Peyer's patch (tissue), 4 donors: ENCODE results near the gene ZNF407. TPM values are rescaled to one million over a fixed set of nuclear protein-coding genes. Genes with fewer than 3 reads are reported as not detected.

Experiments
- DNase-seq, 3 donors: peaks; one replicate each; pipeline ENCODE4 v3.0.0-alpha.2; 2017 to 2019
- H3K27ac ChIP-seq, 4 donors: fragments of 200-600 bp; sonication (generic); one replicate each; pipeline ENCODE4 v1.5.1; 2016 to 2019
- H3K27me3 ChIP-seq, 2 donors: fragments of 200-600 bp; sonication (generic); one replicate each; pipeline ENCODE4 v1.5.1; 2019
- H3K36me3 ChIP-seq, 3 donors: fragments of 200-600 bp; sonication (generic); one replicate each; pipeline ENCODE4 v1.5.1; 2016 to 2019
- H3K4me1 ChIP-seq, 4 donors: fragments of 200-600 bp; sonication (generic); one replicate each; pipeline ENCODE4 v1.5.1; 2016 to 2019
- H3K4me3 ChIP-seq, 4 donors: fragments of 200-600 bp; sonication (generic); 1 replicate in 3 of 4; 2 replicates in 1 of 4; pipeline ENCODE4 v1.5.1; 2016 to 2019; ENCODE audit warnings: mild to moderate bottlenecking in 1 of 4
- H3K9me3 ChIP-seq, 4 donors: fragments of 200-600 bp; sonication (generic); one replicate each; pipeline ENCODE4 v1.5.1; 2016 to 2019; ENCODE audit warnings: mild to moderate bottlenecking in 1 of 4
- POLR2A ChIP-seq, 2 donors: fragments of 450-650 bp; IDR thresholded peaks; one replicate each; pipeline ENCODE4 v1.5.1; 2017; ENCODE audit warnings: antibody characterized with exemption in 2 of 2, mild to moderate bottlenecking in 2 of 2, moderate library complexity in 2 of 2
- total RNA-seq, 4 donors: library from RNA; depleted of rRNA; stranded (reverse); fragments of >200 nt; gene quantifications; one replicate each; pipeline ENCODE4 v1.1.0, GENCODE V29; 2016
- TF ChIP-seq, protein P1 (sequence below), 6 experiments: fragments of 450-650 bp in 4 of 6; fragments of 200-600 bp in 2 of 6; sonication (generic) in 1 of 6; IDR thresholded peaks; one replicate each; pipeline ENCODE4 v1.5.1; 2017 to 2019; ENCODE audit warnings: antibody characterized with exemption in 6 of 6, mild to moderate bottlenecking in 3 of 6, moderate library complexity in 1 of 6

Gene ZNF407
- total RNA-seq, 4 donors from 2014 or later: 24.0 to 54.5 (median 32.3) TPM

GRCh38 chr18:74714120-74714519 lies 116.5 kb downstream of the ZNF407 start:
- Histone ChIP-seq H3K27ac (no peak overlapping the region), H3K9me3 (no peaks in the 10 kb centered on the region), H3K27me3 (no peaks in the 10 kb centered on the region), H3K4me3 (no peak overlapping the region), H3K36me3 (no peaks in the 10 kb centered on the region), H3K4me1 (no peaks in the 10 kb centered on the region)
- no peak for DNase-seq
- TF ChIP-seq, protein P1, sequence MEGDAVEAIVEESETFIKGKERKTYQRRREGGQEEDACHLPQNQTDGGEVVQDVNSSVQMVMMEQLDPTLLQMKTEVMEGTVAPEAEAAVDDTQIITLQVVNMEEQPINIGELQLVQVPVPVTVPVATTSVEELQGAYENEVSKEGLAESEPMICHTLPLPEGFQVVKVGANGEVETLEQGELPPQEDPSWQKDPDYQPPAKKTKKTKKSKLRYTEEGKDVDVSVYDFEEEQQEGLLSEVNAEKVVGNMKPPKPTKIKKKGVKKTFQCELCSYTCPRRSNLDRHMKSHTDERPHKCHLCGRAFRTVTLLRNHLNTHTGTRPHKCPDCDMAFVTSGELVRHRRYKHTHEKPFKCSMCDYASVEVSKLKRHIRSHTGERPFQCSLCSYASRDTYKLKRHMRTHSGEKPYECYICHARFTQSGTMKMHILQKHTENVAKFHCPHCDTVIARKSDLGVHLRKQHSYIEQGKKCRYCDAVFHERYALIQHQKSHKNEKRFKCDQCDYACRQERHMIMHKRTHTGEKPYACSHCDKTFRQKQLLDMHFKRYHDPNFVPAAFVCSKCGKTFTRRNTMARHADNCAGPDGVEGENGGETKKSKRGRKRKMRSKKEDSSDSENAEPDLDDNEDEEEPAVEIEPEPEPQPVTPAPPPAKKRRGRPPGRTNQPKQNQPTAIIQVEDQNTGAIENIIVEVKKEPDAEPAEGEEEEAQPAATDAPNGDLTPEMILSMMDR (IDR thresholded peaks at IDR 0.05): no peak
- TF ChIP-seq POLR2A (IDR thresholded peaks at IDR 0.05): no peak

GRCh38 chr18:74714791-74715190 lies 117.1 kb downstream of the ZNF407 start:
- no peaks in the 10 kb centered on the region for H3K36me3 ChIP-seq
- no peak overlapping the region for H3K4me3 ChIP-seq
- no peaks in the 10 kb centered on the region for H3K27me3 ChIP-seq
- H3K9me3 ChIP-seq: no peaks in the 10 kb centered on the region
- H3K27ac ChIP-seq: no peak overlapping the region
- DNase-seq: no peak
- TF ChIP-seq, protein P1 (IDR thresholded peaks at IDR 0.05): no peak
- no peak for TF ChIP-seq POLR2A (IDR thresholded peaks at IDR 0.05)
- no peaks in the 10 kb centered on the region for H3K4me1 ChIP-seq

- TF ChIP-seq POLR2A (IDR thresholded peaks at IDR 0.05): no peak
- TF ChIP-seq, protein P1 (IDR thresholded peaks at IDR 0.05): no peak
- DNase-seq: no peak
Measured at GRCh38 chr18:74715306-74715705, 117.6 kb downstream of the ZNF407 start.

DNA sequence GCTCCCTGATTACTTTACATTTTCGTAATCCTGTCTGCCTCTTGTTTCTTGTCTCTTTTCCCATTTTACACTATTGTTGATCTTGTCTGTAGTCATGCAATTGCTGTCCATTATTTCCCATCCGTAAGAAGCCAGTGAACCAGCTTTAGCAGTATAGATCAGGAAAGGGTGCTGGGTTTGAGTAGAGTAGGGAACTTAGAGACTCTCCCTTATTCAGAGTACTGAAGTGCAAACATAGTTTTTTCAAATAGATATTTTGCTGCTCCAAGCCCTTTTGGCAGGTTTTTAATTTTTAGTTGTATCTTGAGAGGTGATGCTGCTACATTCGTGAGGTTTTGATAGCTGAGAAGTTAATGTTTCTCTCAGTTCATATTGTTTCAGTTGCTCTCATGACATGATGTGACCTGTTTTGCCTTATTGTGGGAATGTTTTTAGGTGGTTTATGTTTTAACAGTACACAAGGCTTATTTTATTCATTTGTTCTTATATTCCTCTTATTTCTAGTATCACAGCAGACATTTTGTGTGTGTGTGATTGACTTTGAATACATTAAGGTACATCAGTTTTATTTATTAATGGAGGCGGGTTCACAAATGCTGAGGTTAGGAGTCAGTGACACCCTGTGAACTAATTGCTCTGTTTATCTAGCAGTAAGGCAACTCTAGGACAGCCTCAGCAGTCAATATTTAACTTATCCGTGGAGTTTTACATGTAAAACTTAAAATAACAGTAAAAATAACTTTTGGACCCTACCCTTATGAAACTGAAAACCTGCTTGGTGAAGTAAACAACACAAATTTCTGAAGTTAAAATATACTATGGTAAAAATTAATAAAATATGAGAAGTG lies 118.4 kb downstream of the ZNF407 start:
- no peak for DNase-seq
- H3K36me3 ChIP-seq: no peaks in the 10 kb centered on the region
- TF ChIP-seq, protein P1 (IDR thresholded peaks at IDR 0.05): no peak
- no peak for TF ChIP-seq POLR2A (IDR thresholded peaks at IDR 0.05)
- no peaks in the 10 kb centered on the region for H3K9me3 ChIP-seq
- H3K27ac ChIP-seq: no peak overlapping the region
- no peak overlapping the region for H3K4me3 ChIP-seq
- H3K27me3 ChIP-seq: no peaks in the 10 kb centered on the region
- no peaks in the 10 kb centered on the region for H3K4me1 ChIP-seq

More at GRCh38 chr18:74715306-74715705, 117.6 kb downstream of the ZNF407 start:
- no peaks in the 10 kb centered on the region for H3K36me3 ChIP-seq
- H3K27ac ChIP-seq: no peak overlapping the region
- no peak overlapping the region for H3K4me3 ChIP-seq
- H3K4me1 ChIP-seq: no peaks in the 10 kb centered on the region
- H3K9me3 ChIP-seq: no peaks in the 10 kb centered on the region
- no peaks in the 10 kb centered on the region for H3K27me3 ChIP-seq

GRCh38 chr18:74718312-74718711 lies 120.6 kb downstream of the ZNF407 start:
- Histone ChIP-seq H3K27ac (no peak overlapping the region), H3K36me3 (no peaks in the 10 kb centered on the region), H3K27me3 (no peaks in the 10 kb centered on the region), H3K4me3 (no peak overlapping the region), H3K4me1 (no peaks in the 10 kb centered on the region), H3K9me3 (no peaks in the 10 kb centered on the region)
- TF ChIP-seq, protein P1 (IDR thresholded peaks at IDR 0.05): no peak
- no peak for DNase-seq
